Measurements from ENCODE around the gene INTS11. TPM values are rescaled to one million over a fixed set of nuclear protein-coding genes. Genes with fewer than 3 reads are reported as not detected.

INTS11 gene
- total and polyA plus RNA-seq, 2 of the 13 experiments (the other 11 are each of a cell fraction or from before 2014, with no cell fraction given): 52.8 to 94.8 TPM

GRCh38 chr1:1274299-1274930 lies 50.0 kb downstream of the INTS11 start:
- ChIA-PET CTCF (ENCODE audit: low intra/inter-chr PET ratio, low total read pairs) (no interaction called here), POLR2A (interaction anchor here (0.6 to 2.2 kb wide), 11 partner anchors 7 to 273 kb away, joined by 3 to 11 read pairs (median 4); partner anchors contain the start of gene SDF4)
- in situ Hi-C loops (cut with HindIII; ENCODE audit: extremely low pct_ligation_motif_present, low pct_unique_long_range_greater_than_20kb) (no loop called here), intact Hi-C loops (cut with micrococcal nuclease; ENCODE audit: unreplicated experiment) (no loop called here)
- DNase-seq (ENCODE audit: low spot score) (no peak), ATAC-seq (peak; percentile 71), FAIRE-seq (no peak)
- peaks cover 59% of the 10 kb centered on the region for H3K4me1 ChIP-seq (ENCODE audit: insufficient read depth, low read length)
- H3K27ac ChIP-seq (ENCODE audit: extremely low read length, insufficient read depth, low read length): peak overlapping the region; percentile 64
- H3K27me3 ChIP-seq (ENCODE audit: control insufficient read depth in 1 of 2, insufficient read depth in 2 of 2, low read length in 2 of 2): no peaks in the 10 kb centered on the region; a peak in 1 of 5 replicates
- H3K36me3 ChIP-seq (replicated peaks in 1 of 2; ENCODE audit: control insufficient read depth in 1 of 2, insufficient read depth in 2 of 2, low read length in 2 of 2): peaks cover 4 to 10% of the 10 kb centered on the region in 2 experiments; a peak in 1 of 5 replicates
- H3K4me3 ChIP-seq (replicated peaks in 1 of 3; ENCODE audit: insufficient read depth in 1 of 3, low read depth in 2 of 3, low read length in 3 of 3): peak overlapping the region; percentile 59 to 79 (median 70)
- H3K4me2 ChIP-seq (ENCODE audit: low read depth, low read length): peak overlapping the region; percentile 79
- no peak overlapping the region for H2AFZ ChIP-seq (ENCODE audit: low read length)
- 0% methylated on average over 2 of the region's 31 CpGs for WGBS (ENCODE audit: low lambda C conversion rate)
- BruUV-seq (replicated peaks): no TSS peak
- H4K20me1 ChIP-seq (ENCODE audit: insufficient read depth, low read length): peaks cover 21% of the 10 kb centered on the region; the same call in 1 of the 2 replicates
- H3K9ac ChIP-seq (ENCODE audit: insufficient read depth, low read depth, low read length): peak overlapping the region; percentile 81
- H3K79me2 ChIP-seq (ENCODE audit: insufficient read depth, low read length): peaks cover 37% of the 10 kb centered on the region
- no peaks in the 10 kb centered on the region for H3K9me3 ChIP-seq (ENCODE audit: low read length)
- TF ChIP-seq ZNF513 (CRISPR knock-in tag; conservative IDR thresholded peaks at IDR 0.05) (no peak), AKNA (CRISPR knock-in tag; IDR thresholded peaks at IDR 0.05; ENCODE audit: borderline replicate concordance) (no peak), ZHX2 (IDR thresholded peaks at IDR 0.05; ENCODE audit: low read depth) (no peak), ZHX2 (CRISPR knock-in tag; IDR thresholded peaks at IDR 0.05; ENCODE audit: borderline replicate concordance) (no peak), RFX5 (IDR thresholded peaks at IDR 0.05; ENCODE audit: low read depth, low read length) (no peak), HMG20B (CRISPR knock-in tag; conservative IDR thresholded peaks at IDR 0.05) (no peak), POGK (CRISPR knock-in tag; conservative IDR thresholded peaks at IDR 0.05) (no peak), NAIF1 (CRISPR knock-in tag; IDR thresholded peaks at IDR 0.05; ENCODE audit: borderline replicate concordance) (0 out of 2 replicates have a peak, but pooled peaks have one; percentile 9)
